ENCODE measurements around the gene RBP4.
"Not testable (repeated sequence)": the region's sequence is repeated elsewhere in the genome, so short reads cannot be mapped to it uniquely, and the experiment has no call there.

Gene RBP4

GRCh38 chr10:93565446-93565845 lies 35.6 kb downstream of the RBP4 start:
- DNase-seq = no peak

GRCh38 chr10:93560541-93560940 lies 40.5 kb downstream of the RBP4 start:
- no peak for DNase-seq

- DNase-seq = no peak
Observed at GRCh38 chr10:93559490-93559889, 41.5 kb downstream of the RBP4 start.

GRCh38 chr10:93554760-93555432 lies 46.1 kb downstream of the RBP4 start:
- DNase-seq = peak; percentile 47

GRCh38 chr10:93554316-93554663 lies 46.7 kb downstream of the RBP4 start:
- no peak for DNase-seq

GRCh38 chr10:93553482-93554315 lies 47.3 kb downstream of the RBP4 start:
- peak; percentile 7 for DNase-seq

- no peak for DNase-seq
Observed at GRCh38 chr10:93552780-93553179, 48.3 kb downstream of the RBP4 start.

GRCh38 chr10:93550606-93551005 lies 50.4 kb downstream of the RBP4 start:
- no peak for DNase-seq

- peak; percentile 31 for DNase-seq
Observed at GRCh38 chr10:93548376-93549071, 52.5 kb downstream of the RBP4 start.

- DNase-seq = no peak
Observed at GRCh38 chr10:93547522-93547921, 53.5 kb downstream of the RBP4 start.

- DNase-seq = not testable (repeated sequence)
Observed at GRCh38 chr10:93546995-93547394, 54.0 kb downstream of the RBP4 start.

- DNase-seq = peak; percentile 9
Observed at GRCh38 chr10:93542358-93542791, 58.7 kb downstream of the RBP4 start.
